ENCODE measurements around the gene DLG3.
"Not testable (repeated sequence)": the region's sequence is repeated elsewhere in the genome, so short reads cannot be mapped to it uniquely, and the experiment has no call there.

The DLG3 gene

DNA sequence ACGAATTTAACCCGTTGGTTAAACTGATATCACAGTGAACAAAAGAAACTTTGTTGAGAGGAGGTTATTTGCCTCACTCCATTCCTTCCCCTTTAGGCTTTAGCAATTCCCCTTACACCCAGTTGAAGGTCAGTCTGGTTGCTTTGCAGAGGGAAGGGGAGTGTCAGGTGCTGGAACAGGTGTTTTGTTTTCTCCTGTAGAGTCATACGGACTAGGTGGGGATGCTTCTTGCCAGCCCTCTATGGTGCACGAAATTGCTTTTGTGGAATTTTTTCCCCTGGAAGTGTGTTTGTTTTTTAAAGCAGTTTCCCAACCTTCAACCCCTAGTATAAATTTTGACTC is 33.1 kb downstream of the DLG3 start:
- DNase-seq, result no peak

DNA sequence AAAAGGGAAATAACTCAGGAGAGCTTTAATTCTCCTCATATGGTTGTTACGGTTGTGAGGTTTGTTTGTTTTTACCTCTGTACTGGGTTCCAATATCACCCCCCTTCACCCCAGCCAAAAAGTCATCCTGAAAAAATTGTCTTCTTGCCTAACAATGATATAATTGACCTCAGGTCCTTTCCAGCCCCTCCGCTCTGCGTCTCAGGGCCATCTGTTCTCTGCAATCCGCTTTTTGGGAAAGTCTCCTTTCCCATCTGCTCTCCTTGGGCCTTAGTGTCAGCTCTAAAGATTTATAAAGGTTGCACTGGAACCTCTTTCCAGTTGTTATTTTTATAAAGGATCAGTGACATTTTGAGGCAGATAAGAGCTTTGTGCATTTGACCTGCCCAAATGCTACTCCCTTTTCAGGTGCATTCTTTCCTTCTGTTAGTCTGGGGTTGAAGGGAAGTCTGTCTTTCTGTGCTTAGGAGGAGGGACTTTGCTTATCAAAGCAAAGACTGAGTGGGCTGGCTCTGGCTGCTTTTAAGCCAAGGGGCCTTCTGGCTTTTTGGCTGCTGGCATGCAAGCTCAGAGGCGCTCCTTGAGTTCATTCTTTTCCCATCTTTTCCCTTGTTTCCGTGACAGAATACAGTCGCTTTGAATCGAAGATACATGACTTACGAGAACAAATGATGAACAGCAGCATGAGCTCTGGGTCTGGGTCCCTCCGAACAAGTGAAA is 34.1 kb downstream of the DLG3 start:
- no peak for DNase-seq

DNA sequence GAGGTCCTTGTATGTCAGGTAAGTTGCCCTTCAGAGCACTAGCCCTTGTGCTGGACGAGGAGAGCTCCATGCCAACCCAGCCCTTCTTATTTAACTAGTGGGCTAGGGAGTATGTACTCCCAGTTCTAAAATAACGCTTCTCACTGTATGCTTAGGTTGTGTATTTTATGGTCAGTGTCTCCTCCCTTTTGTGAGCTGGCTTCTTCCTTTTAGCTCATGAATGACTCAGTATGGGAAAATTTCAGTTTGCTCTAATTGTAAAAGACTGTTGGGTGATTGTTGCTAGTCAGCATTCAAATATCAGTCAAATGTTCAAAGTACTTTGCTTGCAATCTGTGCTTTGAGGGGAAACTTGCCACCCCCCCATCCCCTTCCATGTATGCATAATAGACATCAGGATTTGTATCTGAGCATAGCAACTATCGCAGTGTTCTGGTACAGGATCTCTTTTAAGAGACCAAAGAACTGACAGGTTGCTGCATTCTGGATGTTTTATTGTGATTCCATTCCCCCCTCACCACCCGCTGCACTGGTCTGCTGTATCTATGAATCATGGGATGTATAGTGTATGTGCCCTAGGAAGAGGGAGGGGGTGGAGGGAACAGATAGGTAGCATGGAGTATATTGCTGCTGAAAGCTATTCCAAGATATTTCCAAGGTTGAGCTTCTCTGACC is 34.7 kb downstream of the DLG3 start:
- DNase-seq, result no peak

DNA sequence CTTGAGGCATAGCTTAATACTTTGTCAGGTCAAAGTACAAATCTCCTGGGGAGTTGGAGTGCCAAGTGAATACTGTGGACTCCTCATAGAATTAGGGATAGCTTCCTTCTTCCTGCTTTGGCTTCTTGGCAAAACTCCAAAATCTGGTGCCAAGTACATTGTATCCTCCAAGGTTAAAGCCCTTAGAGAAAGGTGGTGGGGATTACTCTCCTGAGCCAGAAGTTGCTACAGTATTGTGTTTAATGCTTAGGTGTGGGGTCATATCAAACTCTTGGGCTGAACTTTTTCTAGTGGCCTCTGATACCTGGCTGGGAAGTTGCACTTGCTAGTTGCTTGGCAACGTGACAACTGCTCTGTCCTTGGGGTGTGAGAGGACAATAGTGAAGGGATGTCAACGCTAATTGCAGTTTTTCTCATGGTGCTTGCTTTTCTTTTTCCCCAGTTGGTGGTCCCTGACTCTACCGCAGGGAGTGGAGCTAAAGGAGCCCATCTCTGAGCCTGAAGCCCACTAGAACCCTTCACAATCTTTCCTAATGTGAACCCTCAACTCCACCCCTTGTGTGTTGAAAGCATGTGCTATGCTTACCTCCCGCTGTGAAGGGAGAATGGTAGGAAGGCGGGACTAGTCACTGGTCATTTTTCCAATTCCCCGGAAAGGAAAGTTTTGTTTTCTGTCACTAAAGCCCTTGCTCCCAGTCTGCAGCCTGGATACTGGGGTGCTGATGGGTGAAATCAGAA is 35.5 kb downstream of the DLG3 start:
- no peak for DNase-seq

DNA sequence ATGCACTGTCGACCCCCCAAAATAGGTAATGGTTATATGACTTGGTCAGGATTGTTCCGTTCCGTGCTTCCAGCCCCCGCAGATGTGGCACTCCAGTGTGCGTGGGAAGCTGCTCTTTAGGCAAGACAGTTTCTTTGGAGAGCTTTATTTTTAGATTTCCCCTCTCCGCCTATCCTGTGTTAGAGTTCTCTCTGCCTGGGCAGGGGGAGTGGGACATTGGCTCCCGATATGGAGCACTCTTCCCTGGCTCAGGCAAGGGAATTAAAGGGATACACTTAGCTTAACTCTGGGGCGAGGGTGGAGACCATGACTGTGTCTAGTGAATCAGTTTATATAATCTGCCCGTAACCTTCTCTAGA is 36.0 kb downstream of the DLG3 start:
- no peak for DNase-seq

DNA sequence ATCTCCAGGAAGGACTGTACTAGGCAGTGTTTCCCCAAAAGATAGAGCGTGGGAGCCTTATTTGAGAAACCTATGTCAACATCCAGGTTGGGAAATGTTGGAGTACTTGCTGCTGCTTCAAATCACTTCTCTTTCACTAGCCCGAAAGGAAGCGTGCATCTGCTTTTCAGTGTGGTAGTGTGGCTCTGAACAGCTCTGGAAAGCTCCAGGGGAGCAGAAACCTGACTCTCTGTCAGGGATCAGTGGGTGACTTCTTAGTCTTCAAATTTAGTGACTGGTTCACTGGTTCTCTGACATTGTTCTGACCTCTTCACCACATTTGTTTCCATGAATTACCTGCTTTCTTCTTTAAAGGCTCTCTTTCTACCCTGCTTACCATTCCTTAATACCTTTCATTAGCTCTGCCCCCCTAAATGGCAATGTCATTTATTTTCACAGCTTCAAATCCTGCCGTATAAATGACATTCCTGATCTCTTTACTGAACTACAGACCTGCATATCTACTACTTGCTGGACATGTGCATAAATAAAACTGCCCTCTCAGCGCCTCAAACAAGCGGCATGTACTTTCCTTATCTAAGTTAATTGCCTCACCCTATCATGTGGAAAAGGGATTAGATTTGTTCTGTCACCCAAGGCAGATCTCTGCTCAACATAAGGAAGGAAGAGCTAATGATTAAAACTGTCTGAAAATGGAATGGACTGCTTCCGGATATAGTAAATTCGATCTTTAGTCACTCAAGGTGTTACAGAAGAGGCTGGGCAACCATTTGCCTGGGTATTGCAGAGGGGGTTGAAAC is 37.0 kb downstream of the DLG3 start:
- no peak for DNase-seq

DNA sequence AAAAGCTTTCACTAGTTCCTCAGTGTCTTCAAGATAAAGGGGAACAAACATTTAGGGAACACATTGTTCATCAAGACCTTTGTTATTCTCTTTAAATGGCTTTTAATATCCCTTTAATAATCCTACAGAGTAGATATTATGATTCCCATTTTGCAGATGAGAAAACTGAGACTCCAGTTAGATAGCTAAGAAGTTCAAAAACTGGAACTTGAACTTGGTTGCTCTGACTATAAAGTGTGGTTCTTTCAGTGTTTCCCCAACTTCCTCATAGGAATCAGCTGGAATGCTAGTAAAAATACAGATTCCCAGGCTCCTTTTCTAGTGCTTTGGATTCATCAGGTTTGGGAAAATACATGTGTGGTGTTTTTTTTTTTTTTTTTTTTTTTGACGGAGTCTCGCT is 37.7 kb downstream of the DLG3 start:
- no peak for DNase-seq

DNA sequence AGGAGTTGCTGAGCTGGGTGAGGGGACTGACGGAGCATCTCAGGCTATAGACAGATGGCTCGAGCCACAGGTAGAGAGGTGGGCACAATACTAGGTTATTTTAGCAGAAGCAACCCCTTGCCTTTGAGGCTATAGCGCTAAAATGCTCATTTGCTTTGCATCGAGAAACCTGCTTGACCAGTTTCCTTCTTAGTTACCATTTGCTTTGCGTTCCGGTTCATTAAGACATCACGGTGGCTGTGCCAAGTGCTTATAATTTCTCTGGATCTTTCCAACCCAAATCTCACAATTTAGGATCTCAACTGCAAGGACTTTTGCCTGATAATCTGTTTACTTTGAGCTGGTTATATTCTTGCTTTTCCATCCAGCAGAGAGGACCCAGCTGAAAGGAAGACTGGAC is 40.8 kb downstream of the DLG3 start:
- no peak for DNase-seq

DNA sequence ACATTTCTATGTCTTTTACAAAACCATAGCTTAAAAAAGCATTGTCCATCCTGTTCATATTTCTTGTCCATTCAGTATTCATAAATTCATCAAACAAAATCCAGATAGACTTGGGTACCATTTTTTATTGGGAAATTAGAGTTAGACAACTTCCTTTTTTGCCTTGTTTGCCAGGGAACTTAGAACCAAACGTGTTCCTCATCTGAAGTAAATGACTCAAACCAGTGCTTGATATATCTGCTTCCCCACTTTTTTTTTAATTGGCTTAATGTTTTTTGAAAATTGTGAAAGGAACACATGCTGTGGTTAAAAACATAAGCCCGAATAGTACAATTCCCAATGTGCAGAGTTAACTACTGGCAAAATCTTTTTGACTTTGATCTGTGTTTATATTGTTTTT is 44.2 kb downstream of the DLG3 start:
- DNase-seq, result peak in 1 of 2 experiments; percentile 19

DNA sequence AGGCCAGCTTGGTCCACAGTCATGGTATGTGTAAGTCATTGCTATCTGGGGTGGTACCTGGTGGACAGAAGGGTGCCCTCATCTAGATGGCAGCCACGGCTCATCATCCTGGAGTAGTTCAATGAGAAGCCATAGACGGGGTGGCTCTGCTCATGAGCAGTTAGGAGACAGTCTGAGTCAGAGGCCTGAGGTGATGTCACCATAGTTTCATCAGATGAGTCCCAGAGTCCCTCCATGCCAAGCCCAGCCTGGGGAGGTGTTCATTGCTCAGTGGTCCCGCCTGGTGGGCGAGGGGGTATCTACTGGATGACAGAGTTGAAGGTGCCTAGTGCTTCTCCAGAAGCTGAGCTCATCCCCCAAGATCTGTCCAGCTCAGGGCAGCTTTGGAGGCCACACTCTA is 49.8 kb downstream of the DLG3 start:
- DNase-seq, result no peak

DNA sequence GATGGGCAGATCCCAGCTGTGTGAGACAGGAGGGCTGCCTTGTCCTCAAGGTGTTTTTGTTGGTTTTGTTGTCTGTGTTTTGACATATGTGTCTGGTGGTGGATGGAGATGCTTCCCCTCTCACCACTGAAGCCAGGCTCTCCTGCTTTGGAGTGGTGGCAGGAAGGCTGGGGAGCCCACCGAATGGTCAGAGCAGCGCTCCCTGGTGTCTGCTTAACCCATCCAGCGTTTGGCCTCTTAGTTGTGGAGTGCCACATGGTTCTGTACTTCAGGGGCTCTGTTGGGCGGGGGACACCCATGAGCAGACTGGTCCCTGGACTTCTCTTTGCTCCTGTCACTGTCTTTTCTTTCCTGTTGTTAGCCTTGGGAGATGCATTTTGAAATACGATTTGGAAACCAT is 51.9 kb downstream of the DLG3 start:
- DNase-seq, result no peak

DNA sequence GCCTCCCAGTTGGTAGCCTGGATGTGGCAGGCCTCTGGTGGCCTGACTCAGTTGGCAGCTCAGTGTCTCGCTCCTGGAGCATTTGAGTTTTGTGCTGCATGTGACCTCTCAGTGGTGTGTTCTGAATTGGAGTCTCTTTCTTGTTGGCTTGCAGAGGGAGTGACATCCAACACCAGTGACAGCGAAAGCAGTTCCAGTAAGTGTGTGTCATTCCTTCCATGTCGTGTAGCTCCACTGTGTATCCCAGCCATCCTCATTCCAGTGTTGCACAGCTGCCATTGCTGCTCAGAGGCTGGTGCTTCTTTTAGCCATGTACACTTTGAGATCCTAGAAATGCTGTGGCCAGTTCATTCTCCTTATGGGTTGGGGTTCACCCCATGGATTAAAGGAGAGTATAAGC is 52.4 kb downstream of the DLG3 start:
- no peak for DNase-seq

DNA sequence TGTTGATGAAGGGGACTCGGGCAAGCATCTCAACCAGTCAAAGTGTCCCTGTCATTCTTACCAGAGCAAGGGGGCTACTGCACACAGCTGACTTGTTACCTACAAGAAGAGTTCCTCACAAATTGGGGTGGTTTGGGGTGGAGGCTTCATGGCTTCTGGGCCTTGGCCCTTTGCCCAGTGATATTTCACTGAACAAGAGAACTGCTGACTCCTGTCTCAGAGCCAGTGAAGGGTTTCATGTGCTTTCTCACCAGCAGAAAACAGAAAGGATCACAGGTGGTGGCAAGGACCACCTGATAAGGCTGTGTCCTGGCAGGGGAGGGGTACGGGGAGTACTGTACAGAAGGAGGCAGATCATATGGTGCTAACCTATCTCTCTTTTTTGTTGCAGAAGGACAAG is 53.5 kb downstream of the DLG3 start:
- DNase-seq, result no peak

DNA sequence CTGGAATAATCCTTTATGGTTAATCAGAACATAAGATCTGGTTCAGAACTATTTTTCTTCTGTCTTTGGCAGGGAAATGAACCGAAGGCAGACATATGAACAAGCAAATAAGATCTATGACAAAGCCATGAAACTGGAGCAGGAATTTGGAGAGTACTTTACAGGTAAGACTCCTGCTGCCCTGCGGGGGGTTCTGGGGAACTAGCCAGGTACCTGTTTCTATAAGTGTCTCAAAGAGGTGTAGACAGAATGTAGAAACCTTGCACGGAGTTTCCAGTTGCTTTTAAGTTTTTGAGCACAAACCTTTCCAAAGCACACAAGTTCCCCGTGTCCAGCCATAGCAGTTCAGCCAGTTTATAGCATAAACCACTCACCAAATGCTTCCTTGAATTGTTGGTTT is 56.2 kb downstream of the DLG3 start:
- no peak for DNase-seq

DNA sequence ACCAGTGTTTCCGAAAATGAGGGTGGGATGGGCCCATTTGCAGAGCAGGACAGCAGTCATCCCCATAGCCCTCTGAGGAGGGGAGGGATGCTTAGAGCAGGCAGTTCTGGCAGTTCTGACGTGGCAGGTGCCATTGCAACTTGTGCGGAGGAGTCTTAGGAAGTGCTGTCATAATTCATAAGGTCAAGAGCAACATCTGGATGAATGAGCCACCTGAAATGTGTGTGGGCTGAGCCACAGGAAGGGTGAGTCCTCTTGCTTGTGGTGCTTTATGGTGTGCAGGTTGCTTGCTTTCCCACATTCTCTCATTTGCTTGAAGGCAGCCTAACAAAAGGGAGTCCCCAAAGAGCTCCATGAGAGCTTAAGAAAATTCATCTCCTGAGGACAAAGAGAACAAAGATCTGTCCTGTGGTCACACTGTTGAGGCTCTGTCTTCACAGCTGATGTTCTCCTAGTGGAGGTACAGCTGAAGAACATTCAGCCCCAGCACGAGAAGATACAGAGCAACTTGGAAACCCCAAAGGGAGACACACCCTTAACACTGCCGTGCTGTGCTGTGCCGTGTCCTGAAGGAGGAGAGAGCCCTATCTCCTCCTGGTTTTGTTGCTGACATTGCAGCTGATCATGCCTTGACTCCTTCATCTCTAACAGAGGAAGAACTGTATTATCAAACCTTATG is 60.3 kb downstream of the DLG3 start:
- no peak for DNase-seq

DNA sequence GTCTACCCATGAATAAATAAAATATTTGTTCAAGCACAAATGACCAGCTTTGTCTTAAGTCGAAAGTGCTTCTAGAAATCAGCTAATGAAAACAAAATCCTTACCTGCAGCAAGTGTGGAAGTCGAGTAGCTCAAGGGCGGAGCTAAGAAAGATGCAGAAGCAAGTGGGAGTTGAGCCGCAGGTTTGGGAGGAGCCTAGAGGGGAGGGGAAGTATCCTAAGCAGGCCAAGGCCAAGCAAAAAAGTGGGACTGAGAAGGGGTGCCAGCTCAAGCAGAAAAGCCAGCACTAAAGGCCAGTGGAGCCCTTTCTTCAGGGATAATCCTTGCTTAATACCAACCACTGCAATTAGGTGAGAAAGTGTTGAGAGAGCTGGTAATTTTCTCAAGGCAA is 60.8 kb downstream of the DLG3 start:
- no peak for DNase-seq

DNA sequence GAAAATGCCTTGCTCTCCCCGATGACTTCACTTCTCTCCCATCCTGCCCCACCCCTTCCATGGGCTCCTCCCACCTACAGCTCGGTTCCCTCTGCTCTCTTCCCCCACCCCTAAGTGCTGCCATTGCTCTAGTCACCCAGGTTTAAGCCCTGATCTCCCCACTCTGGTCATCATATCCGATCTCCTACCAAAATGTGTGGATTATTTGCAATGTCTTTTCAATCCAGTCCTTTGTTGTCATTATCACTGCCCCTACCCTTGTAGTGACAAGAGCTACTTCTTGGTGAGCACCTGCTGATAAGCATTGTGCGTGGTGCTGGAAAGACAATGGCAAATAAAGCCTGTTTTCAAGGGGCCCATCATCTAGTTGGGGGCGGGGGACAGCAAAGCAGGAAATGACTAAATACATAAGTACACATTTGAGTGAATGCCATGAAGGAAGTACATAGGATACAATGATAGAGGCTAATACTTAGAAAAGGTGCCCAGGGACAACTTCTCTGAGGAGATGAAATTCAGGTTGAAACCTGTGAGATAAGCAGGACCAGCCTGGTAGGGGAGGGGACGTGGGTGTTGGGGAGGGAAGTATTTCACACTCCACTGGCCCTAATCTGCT is 63.8 kb downstream of the DLG3 start:
- DNase-seq, result no peak

DNA sequence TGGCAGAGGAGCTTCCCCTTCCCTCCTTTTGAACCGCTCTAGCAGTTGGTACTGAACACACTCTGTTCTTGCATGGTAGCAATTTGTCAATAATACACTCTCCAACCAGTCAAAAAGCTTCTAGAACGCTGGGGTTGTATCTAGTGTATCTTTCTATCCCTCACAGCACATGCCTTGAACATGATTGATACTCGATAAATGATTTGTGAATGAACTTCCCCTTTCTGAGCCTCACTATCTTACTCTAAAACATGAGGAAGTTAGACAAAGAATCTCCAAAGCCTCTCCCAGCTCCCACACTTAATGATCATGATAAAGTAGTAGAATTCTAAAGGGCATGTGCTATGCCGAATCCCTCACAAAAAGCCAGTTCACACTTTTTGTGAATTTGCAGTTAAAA is 64.4 kb downstream of the DLG3 start:
- DNase-seq, result peak; percentile 13 to 20

DNA sequence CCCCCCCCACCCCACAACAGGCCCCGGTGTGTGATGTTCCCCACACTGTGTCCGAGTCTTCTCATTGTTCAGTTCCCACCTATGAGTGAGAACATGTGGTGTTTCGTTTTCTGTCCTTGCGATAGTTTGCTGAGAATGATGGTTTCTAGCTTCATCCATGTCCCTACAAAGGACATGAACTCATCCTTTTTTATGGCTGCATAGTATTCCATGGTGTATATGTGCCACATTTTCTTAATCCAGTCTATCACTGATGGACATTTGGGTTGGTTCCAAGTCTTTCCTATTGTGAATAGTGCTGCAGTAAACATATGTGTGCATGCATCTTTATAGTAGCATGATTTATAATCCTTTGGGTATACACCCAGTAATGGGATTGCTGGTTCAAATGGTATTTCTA is 70.6 kb downstream of the DLG3 start:
- DNase-seq, result not testable (repeated sequence)

DNA sequence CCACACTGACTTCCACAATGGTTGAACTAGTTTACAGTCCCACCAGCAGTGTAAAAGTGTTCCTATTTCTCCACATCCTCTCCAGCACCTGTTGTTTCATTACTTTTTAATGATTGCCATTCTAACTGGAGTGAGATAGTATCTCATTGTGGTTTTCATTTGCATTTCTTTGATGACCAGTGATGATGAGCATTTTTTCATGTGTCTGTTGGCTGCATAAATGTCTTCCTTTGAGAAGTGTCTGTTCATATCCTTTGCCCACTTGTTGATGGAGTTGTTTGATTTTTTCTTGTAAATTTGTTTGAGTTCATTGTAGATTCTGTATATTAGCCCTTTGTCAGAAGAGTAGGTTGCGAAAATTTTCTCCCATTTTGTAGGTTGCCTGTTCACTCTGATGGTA is 71.1 kb downstream of the DLG3 start:
- not testable (repeated sequence) for DNase-seq

DNA sequence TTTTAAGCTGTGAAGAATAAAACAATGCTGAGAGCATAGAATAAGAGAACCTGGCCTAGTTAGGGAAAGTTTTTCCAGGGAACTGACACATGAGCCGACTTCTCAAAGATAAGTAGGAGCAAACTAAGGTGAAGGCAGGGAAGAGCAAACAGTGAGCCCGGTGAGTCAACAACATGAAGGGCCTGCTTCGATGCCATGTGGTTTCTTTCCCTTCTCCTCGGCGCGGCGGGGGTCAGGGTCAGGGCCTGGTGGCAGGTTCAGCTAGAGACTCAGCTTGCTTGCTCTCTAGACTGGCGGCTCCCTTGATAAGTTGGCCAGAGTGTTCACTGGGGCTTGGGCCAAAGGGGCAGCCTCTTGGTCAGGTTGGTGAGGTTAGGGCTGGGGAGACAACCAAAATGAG is 81.1 kb downstream of the DLG3 start:
- no peak for DNase-seq

DNA sequence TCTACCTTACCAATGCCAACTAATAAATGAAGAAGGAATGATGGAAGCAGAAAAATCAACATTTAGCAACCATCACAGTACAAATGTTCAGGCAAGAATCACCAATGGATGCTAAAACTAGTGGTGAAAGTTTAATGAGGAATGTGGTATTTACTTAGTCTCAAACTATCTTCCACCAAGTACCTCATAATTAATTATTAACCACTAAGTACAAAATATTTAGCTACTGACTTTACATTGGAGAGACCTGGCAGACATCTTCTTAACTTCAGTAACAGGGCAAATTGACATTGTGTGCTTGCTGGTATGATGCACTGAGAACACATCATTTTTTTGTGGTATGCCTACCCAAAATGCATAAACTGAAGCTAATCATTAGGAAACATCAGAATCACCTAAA is 82.4 kb downstream of the DLG3 start:
- no peak for DNase-seq

Measured in Kasumi-1 (cell line).